ENCODE results near the gene THRSP.

Gene THRSP

DNA sequence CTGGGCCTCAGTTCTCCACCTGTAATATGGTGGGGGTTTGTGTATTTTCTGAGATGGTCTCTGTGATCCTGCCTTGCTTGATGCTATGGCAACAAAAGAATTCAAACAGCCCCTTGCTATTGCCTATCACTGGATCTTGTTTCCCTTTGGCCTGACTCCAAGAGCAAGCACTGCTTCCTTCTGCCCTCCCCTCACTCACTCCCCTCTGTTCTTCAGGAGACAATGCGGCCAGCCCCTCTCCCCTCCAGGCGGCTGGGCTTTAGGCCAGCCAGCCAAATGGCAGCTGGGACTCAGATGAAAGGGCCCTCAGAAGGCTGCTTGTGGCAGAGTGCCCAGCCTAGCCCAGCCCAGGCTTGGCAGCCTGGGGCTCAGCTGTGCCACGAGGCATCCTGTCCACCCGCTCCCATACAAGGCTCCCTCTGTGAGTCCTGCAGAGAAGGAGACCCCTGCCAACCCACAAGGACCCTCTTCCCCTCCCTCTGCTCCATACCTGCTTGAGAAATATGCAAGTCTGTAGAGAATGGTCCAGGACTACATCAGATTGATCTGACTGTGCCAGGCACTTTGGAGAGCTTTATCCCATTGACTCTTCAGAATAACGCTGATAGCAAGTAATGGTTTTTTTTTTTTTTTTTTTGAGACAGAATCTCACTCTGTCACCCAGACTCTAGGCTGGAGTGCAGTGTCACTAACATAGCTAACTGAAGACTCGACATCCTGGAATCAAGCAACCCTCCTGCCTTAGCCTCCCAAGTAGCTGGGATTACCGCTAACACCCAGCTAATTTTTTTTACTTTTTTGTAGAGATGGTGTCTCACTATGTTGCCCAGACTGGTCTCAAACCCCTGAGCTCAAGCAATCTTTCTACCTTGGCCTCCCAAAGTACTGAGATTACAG is 33.0 kb upstream of the THRSP start:
- H3K4me1 ChIP-seq (ENCODE audit: control insufficient read depth, insufficient read depth, low read length) = no peaks in the 10 kb centered on the region
- no peaks in the 10 kb centered on the region for H3K27me3 ChIP-seq (ENCODE audit: control insufficient read depth, insufficient read depth, low read length)
- no peak overlapping the region for H3K9ac ChIP-seq (ENCODE audit: low read depth, low read length)
- H3K4me3 ChIP-seq (ENCODE audit: low read depth, low read length) = no peak overlapping the region
- no peaks in the 10 kb centered on the region for H3K36me3 ChIP-seq (ENCODE audit: control insufficient read depth, insufficient read depth, low read length)
- no peaks in the 10 kb centered on the region for H3K9me3 ChIP-seq (ENCODE audit: control insufficient read depth, insufficient read depth, low read length)

DNA sequence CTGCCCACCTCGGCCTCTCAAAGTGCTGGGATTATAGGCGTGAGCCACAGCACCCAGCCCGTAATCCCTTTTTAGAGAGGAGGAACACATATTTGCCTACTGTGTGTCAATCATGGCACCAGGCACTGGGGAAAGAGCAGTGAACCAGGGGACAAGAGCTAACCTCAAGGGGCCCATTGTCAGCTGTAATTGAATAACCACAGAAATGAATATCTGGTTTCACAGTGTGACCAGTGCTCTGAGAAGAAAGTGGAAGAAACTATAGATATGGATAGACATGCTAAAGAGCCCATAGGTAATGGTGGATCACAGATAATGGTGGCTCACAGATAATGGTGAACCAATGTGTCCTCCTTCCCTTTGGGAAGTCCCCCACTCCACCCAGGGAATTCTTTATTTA is 32.0 kb upstream of the THRSP start:
- Histone ChIP-seq H3K36me3 (ENCODE audit: control insufficient read depth, insufficient read depth, low read length) (no peaks in the 10 kb centered on the region), H3K9me3 (ENCODE audit: control insufficient read depth, insufficient read depth, low read length) (no peaks in the 10 kb centered on the region), H3K9ac (ENCODE audit: low read depth, low read length) (no peak overlapping the region), H3K4me1 (ENCODE audit: control insufficient read depth, insufficient read depth, low read length) (no peaks in the 10 kb centered on the region), H3K4me3 (ENCODE audit: low read depth, low read length) (no peak overlapping the region), H3K27me3 (ENCODE audit: control insufficient read depth, insufficient read depth, low read length) (no peaks in the 10 kb centered on the region)

DNA sequence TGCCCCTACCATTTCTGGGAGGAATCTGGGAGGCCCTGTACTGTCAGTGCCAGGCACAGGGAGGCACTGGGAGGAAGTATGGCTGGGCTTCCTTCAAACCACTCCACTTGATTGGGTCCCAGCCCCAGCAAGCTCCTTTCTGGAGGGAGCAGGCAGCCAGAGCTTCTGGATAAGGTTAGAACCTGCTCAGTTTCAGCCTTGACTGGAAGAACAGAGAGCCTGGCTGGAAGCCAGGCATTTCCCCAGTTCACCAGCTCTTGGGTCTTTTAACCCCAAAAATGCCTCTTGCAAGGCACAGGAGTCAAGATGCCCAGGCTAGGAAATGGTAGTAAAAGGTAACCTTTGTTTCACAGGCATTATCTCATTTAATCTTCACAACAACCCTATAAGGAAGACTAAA is 31.6 kb upstream of the THRSP start:
- Histone ChIP-seq H3K9ac (ENCODE audit: low read depth, low read length) (no peak overlapping the region), H3K4me3 (ENCODE audit: low read depth, low read length) (no peak overlapping the region), H3K27me3 (ENCODE audit: control insufficient read depth, insufficient read depth, low read length) (no peaks in the 10 kb centered on the region), H3K9me3 (ENCODE audit: control insufficient read depth, insufficient read depth, low read length) (no peaks in the 10 kb centered on the region), H3K4me1 (ENCODE audit: control insufficient read depth, insufficient read depth, low read length) (no peaks in the 10 kb centered on the region), H3K36me3 (ENCODE audit: control insufficient read depth, insufficient read depth, low read length) (no peaks in the 10 kb centered on the region)

DNA sequence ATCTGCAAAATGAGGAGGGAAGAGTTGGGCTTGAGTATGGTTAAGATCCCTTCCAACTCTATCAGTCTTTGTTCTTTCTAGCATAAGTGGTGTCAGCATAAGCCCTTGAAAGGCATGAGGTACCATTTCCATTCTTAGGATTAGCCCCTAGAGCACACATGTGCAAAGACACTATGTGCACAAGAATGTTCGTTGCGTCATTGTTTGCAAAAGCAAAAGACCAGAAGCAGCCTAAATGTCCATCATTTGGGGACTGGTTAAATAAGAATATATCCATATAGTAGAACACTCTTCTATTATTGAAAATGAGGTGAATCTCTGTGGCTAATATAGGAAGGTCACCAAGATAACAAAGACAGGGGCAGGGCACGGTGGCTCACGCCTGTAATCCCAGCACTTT is 30.6 kb upstream of the THRSP start:
- H3K9ac ChIP-seq (ENCODE audit: low read depth, low read length) = no peak overlapping the region
- no peaks in the 10 kb centered on the region for H3K9me3 ChIP-seq (ENCODE audit: control insufficient read depth, insufficient read depth, low read length)
- H3K27me3 ChIP-seq (ENCODE audit: control insufficient read depth, insufficient read depth, low read length) = no peaks in the 10 kb centered on the region
- no peaks in the 10 kb centered on the region for H3K4me1 ChIP-seq (ENCODE audit: control insufficient read depth, insufficient read depth, low read length)
- no peak overlapping the region for H3K4me3 ChIP-seq (ENCODE audit: low read depth, low read length)
- no peaks in the 10 kb centered on the region for H3K36me3 ChIP-seq (ENCODE audit: control insufficient read depth, insufficient read depth, low read length)

DNA sequence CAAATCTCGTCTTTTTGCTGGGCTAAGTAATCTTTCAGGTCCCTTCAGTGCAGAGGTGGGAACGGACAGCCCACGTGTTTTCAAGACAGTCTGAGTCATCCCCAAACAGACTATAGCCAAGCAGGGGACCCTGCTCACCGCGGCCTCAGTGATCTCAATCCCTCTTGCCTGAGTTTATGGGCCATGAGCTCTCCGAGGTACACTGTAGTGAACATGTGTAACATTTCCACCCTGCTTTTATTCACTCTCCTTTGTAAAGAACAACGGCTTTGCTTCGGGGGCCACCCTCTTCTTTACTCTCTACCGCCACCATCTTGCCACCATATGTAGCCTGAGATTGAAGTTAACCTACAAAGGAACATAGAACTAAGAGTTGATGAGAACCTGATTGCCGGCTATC is 29.0 kb upstream of the THRSP start:
- H3K9ac ChIP-seq (ENCODE audit: low read depth, low read length) = no peak overlapping the region
- no peaks in the 10 kb centered on the region for H3K27me3 ChIP-seq (ENCODE audit: control insufficient read depth, insufficient read depth, low read length)
- no peaks in the 10 kb centered on the region for H3K4me1 ChIP-seq (ENCODE audit: control insufficient read depth, insufficient read depth, low read length)
- H3K4me3 ChIP-seq (ENCODE audit: low read depth, low read length) = no peak overlapping the region
- H3K36me3 ChIP-seq (ENCODE audit: control insufficient read depth, insufficient read depth, low read length) = no peaks in the 10 kb centered on the region
- H3K9me3 ChIP-seq (ENCODE audit: control insufficient read depth, insufficient read depth, low read length) = no peaks in the 10 kb centered on the region

DNA sequence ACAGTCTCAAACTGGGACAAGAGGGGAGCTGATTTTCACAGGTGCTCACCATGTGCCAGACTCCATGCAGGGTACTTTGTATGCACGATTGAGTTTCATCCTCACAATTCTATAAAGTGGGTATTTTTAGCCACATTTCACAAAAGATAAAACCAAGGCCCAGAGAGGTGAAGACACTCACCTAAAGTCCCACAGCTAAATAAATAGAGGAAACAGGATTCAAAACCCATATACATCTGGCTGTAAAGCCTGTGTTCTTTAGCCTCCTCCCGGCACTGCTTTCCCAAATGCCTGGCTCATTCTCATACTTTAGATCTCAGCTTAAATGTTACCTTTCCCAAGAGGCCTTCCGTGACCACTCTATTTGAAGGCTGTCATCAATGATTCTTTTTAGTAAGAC is 27.3 kb upstream of the THRSP start:
- Histone ChIP-seq H3K9me3 (ENCODE audit: control insufficient read depth, insufficient read depth, low read length) (no peaks in the 10 kb centered on the region), H3K27me3 (ENCODE audit: control insufficient read depth, insufficient read depth, low read length) (no peaks in the 10 kb centered on the region), H3K9ac (ENCODE audit: low read depth, low read length) (no peak overlapping the region), H3K4me3 (ENCODE audit: low read depth, low read length) (no peak overlapping the region), H3K36me3 (ENCODE audit: control insufficient read depth, insufficient read depth, low read length) (no peaks in the 10 kb centered on the region), H3K4me1 (ENCODE audit: control insufficient read depth, insufficient read depth, low read length) (peaks cover 4% of the 10 kb centered on the region)

DNA sequence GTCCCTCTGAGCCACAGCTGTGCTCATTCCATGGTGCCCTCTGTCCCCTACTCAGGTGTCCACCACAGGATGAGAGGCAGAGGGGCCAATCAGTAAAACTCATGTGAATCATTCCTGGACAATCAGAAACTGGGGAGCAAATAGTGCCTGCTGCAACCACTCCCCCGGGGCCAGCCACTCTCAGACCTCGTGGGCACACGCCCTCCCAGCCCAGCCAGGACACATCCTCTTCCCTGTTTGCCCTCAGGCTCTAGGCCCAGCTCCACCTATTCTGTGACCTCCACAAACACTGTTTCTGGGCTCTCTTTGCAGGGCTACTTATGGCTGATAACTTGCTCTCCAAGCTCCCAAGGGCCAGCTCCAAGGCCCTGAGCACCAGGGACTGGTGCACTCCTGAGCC is 26.6 kb upstream of the THRSP start:
- Histone ChIP-seq H3K27me3 (ENCODE audit: control insufficient read depth, insufficient read depth, low read length) (no peaks in the 10 kb centered on the region), H3K36me3 (ENCODE audit: control insufficient read depth, insufficient read depth, low read length) (no peaks in the 10 kb centered on the region), H3K9ac (ENCODE audit: low read depth, low read length) (no peak overlapping the region), H3K4me1 (ENCODE audit: control insufficient read depth, insufficient read depth, low read length) (peaks cover 4% of the 10 kb centered on the region), H3K4me3 (ENCODE audit: low read depth, low read length) (no peak overlapping the region), H3K9me3 (ENCODE audit: control insufficient read depth, insufficient read depth, low read length) (no peaks in the 10 kb centered on the region)

DNA sequence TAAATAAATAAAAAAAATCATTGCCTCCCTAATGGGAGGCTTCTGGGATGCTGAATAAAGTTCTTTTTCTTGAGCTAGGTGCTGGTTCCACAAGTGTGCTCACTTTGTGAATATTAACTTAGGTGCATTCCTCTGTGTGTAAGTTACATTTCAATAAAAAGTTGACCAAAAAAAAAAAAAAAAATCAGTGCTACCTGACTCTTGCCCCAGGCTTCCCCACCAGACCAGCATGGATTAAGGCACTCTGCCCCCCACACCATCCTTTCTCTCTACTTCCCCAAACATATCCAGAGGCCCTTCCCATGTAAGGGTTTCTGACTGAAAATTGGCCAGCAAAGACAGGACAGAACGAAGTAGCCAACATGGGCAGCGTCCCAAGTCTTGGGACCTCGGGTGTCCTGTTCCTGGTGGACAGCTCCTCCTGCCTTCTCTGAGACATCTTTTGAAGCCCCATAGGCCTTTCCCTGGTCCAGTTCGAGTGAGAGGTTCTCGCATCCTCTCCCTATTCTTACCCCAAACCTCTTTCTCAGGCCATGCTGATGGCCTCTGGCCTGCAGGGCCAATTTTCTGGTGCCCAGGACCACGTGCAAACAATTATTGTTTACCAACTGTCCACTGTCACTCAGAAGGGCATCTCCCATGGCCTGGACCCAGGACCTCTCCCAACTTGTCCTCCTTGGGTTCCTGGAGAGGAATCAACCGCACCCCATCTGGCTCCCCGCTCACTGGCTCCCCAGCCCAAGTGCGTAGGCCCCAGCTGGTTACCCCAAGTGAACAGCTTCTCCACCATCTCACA is 25.6 kb upstream of the THRSP start:
- Histone ChIP-seq H3K9ac (ENCODE audit: low read depth, low read length) (no peak overlapping the region), H3K4me3 (ENCODE audit: low read depth, low read length) (no peak overlapping the region), H3K36me3 (ENCODE audit: control insufficient read depth, insufficient read depth, low read length) (no peaks in the 10 kb centered on the region), H3K27me3 (ENCODE audit: control insufficient read depth, insufficient read depth, low read length) (no peaks in the 10 kb centered on the region), H3K9me3 (ENCODE audit: control insufficient read depth, insufficient read depth, low read length) (no peaks in the 10 kb centered on the region), H3K4me1 (ENCODE audit: control insufficient read depth, insufficient read depth, low read length) (peaks cover 4% of the 10 kb centered on the region)

DNA sequence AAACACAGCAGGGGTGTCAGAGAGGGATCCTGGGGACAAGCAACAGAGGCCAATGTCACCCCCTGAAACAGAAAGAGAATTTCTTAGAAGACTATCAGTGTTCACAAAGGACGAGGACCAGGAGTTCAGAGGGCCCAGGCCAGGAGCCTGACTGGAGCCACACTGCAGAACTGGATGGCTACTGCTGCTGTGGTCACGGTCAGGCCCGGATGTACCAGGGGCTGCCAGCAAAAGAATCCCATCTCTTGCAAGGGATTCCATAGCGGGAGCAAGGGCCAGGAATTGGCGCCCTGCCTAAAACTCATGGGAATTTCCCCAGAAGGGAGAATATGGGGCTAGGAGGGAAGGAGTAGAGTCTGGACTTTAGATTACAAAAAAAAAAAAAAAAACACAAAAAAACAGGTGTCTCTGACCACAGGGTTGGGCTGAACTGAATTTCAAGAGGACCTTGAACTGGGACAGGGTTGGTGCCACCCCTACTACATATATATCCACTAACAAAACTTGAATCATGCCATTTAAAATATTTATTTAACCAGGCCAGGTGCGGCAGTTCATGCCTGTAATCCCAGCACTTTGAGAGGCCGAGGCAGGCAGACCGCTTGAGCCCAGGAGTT is 24.9 kb upstream of the THRSP start:
- Histone ChIP-seq H3K4me1 (ENCODE audit: control insufficient read depth, insufficient read depth, low read length) (peaks cover 4% of the 10 kb centered on the region), H3K27me3 (ENCODE audit: control insufficient read depth, insufficient read depth, low read length) (no peaks in the 10 kb centered on the region), H3K9me3 (ENCODE audit: control insufficient read depth, insufficient read depth, low read length) (no peaks in the 10 kb centered on the region), H3K36me3 (ENCODE audit: control insufficient read depth, insufficient read depth, low read length) (no peaks in the 10 kb centered on the region), H3K9ac (ENCODE audit: low read depth, low read length) (no peak overlapping the region), H3K4me3 (ENCODE audit: low read depth, low read length) (no peak overlapping the region)

DNA sequence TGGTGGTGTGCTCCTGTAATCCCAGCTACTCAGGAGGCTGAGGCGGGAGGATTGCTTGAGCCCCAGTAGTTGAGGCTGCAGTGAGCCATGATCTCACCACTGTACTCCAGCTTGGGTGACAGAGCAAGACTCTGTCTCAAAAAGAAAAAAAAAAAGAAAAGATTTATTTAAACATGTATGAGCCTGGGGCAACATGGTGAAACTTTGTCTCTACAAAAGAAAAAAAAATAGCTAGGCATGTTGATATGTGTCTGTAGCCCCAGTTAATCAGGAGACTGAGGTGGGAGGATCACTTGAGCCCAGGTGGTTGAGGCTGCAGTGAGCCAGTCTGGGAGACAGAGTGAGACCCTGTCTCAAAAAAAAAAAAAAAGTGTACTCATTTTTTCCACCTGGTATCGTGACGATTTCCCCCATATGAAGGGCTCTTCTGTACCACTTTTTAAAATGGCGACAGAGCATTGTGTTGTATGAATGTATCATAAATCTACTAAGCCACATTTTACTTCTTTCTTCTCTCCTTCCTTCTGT is 24.2 kb upstream of the THRSP start:
- Histone ChIP-seq H3K4me3 (ENCODE audit: low read depth, low read length) (no peak overlapping the region), H3K36me3 (ENCODE audit: control insufficient read depth, insufficient read depth, low read length) (no peaks in the 10 kb centered on the region), H3K27me3 (ENCODE audit: control insufficient read depth, insufficient read depth, low read length) (peaks cover 2% of the 10 kb centered on the region), H3K4me1 (ENCODE audit: control insufficient read depth, insufficient read depth, low read length) (peaks cover 4% of the 10 kb centered on the region), H3K9me3 (ENCODE audit: control insufficient read depth, insufficient read depth, low read length) (no peaks in the 10 kb centered on the region), H3K9ac (ENCODE audit: low read depth, low read length) (no peak overlapping the region)

DNA sequence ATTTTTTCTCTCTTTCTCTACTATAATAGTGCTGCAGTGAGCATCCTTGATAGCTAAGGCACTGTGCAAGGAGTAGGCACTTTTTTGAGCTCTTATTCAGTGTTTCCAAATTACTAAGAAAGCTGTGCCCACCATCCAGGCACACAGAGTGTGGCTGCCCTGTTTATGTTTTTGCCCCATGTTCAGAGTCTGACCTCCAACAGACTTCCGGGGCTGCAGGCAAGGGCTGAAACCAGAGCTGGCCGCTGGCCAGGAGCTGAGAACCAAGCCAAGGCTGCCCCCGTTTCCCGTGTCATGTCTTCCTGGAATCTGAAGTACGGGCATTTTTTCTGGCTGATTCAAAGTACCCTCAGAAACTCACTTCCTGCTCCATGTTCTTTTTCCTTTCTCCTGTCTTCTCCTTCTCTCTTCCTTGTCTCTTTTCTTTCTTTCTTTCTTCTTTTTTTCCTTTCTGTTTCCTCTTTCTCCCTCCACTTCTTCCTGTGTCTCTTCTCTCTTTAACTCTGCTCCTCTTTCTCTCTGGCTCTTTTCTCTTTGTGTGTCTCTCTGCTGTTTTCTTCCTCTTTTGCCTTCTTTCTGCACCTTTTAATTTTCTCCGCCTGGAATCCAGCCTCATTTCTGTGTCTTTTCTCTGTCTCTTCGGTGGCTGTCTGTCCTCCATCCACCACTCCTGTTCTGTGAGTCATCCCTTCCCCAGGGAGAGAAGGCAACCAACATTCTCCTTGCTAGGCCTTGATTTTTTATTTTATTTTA is 23.6 kb upstream of the THRSP start:
- Histone ChIP-seq H3K27me3 (ENCODE audit: control insufficient read depth, insufficient read depth, low read length) (peaks cover 2% of the 10 kb centered on the region), H3K9ac (ENCODE audit: low read depth, low read length) (no peak overlapping the region), H3K9me3 (ENCODE audit: control insufficient read depth, insufficient read depth, low read length) (no peaks in the 10 kb centered on the region), H3K36me3 (ENCODE audit: control insufficient read depth, insufficient read depth, low read length) (no peaks in the 10 kb centered on the region), H3K4me3 (ENCODE audit: low read depth, low read length) (no peak overlapping the region), H3K4me1 (ENCODE audit: control insufficient read depth, insufficient read depth, low read length) (peaks cover 4% of the 10 kb centered on the region)

All from iPS-15b (cell line).